Iris pigment epithelial cell (primary cell): ENCODE measurements around the gene SCFD2.
"Not testable (repeated sequence)": the region's sequence is repeated elsewhere in the genome, so short reads cannot be mapped to it uniquely, and the experiment has no call there.

ENCODE experiments used
- DNase-seq: peaks from one replicate; pipeline ENCODE4 v3.0.0-alpha.2; 2011; ENCODE audit warnings: low read depth

Gene SCFD2

DNA sequence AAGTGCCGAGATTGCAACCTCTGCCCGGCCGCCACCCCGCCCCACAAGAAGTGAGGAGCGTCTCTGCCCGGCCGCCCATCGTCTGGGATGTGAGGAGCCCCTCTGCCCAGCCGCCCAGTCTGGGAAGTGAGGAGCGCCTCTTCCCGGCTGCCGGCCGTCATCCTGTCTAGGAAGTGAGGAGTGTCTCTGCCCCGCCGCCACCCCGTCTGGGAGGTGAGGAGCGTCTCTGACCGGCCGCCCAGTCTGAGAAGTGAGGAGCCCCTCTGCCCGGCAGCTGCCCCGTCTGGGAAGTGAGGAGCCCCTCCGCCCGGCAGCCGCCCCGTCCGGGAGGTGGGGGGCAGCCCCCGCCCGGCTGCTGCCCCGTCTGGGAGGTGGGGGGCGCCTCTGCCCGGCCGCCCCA lies 226.6 kb downstream of the SCFD2 start:
- DNase-seq, result not testable (repeated sequence)

GRCh38 chr4:53137468-53137867 lies 228.4 kb downstream of the SCFD2 start:
- no peak for DNase-seq

GRCh38 chr4:53136954-53137353 lies 228.9 kb downstream of the SCFD2 start:
- DNase-seq, result no peak

GRCh38 chr4:53132132-53132891 lies 233.5 kb downstream of the SCFD2 start:
- no peak for DNase-seq

DNA sequence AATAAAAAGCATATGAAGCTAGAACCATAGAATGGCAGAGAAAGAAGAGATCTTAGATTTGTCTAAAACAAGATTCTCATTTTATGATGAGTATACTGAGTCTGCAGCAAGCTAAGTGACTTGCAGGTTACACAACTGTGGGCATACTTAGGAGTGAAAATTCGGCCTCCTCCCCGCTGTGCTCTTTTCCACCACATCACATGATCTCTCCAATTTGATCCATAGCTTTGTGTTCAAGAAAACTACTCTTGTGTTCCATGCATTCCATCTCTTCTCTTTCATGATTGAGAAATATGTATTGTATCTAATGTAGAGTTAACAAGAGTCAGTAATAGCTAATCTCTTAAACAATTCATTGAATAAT lies 234.3 kb downstream of the SCFD2 start:
- DNase-seq, result no peak

GRCh38 chr4:53130896-53131561 lies 234.8 kb downstream of the SCFD2 start:
- no peak for DNase-seq

DNA sequence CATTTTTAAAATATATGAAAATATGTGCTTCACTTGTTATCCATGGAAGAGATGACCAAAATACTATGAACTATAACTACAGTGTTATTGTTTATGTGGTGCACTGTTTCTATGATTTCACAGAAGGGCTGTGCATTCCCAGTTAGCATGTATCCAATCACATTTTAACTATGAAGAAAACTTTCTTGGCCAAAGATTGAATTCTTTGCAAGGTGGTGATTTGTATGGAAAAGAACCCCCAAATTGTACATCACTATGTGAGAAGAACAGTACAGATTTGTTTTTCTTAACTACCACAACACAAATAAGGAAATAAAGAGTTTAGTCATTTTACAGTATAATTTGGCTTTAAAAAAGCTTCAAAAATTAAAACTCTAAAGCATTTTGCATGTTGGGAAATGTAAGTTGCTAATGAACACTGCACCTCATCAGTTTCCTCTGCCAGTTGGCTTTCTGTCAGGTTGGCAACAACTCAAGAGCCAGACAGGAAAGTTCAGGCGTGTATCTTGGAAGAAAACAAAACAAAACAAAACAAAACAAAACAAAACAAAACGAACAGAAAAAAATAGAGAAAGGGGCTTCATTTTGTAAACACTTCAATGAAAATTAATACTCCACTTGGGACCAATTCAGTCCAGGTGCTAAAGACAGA lies 237.0 kb downstream of the SCFD2 start:
- DNase-seq, result no peak

DNA sequence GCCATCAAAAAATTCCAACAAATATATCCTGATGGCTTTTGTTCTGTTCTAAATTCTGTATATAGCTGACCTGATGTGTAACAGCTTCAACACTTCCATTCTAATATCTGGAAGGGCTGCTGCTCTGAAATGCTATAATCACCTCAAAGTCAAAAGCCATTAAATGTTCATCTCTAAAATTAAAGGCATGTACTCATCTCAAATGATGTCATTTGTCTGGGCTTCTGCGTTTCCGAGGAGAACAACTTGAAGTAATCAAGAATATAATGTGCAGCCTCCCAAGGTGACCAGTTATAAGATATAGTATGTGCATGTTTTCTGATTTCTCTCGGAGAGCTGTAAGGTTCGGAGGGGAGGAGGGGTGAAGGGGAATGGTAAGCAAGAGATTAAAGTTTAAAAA lies 237.6 kb downstream of the SCFD2 start:
- no peak for DNase-seq

GRCh38 chr4:53127365-53127764 lies 238.5 kb downstream of the SCFD2 start:
- no peak for DNase-seq

DNA sequence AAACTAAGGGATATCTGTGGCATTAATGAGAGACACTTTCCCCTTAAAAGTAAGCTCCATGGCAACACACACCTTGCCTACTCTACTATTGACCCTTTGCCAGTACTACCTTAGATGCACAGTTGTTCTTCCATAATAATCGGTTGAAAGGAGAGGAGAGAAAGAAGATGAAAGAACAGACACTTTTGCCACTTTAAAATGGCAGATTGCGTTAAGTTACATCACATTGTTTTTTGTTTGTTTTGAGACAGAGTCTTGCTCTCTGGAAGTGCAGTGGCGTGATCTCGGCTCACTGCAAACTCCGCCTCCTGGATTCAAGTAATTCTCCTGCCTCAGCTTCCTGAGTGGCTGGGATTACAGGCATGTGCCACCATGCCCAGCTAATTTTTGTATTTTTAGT lies 239.8 kb downstream of the SCFD2 start:
- DNase-seq, result no peak

- DNase-seq, result no peak
These were observed 242.0 kb downstream of the SCFD2 start for GRCh38 chr4:53123819-53124218.

GRCh38 chr4:53123171-53123570 lies 242.7 kb downstream of the SCFD2 start:
- no peak for DNase-seq

GRCh38 chr4:53122280-53123116 lies 243.4 kb downstream of the SCFD2 start:
- DNase-seq, result no peak

- DNase-seq, result no peak
These were observed 244.5 kb downstream of the SCFD2 start for GRCh38 chr4:53121264-53121865.

DNA sequence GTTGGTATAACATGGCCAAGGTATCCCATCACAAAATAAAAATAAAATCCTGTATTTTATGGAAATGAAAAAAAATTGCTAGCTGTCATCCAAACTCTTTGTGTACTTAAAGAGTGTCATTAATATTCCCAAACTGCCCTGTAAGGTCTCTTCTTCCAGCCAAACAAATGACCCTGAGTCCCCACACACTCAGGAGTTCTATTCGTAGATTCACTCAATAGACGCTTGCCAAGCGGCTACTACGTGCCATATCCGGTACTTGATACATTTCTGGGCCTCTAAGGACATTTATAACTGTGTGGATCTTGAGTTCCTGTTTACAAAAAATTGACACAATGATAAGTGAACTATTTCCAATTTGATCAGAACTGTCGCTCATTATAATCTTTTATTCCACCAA lies 245.1 kb downstream of the SCFD2 start:
- no peak for DNase-seq

DNA sequence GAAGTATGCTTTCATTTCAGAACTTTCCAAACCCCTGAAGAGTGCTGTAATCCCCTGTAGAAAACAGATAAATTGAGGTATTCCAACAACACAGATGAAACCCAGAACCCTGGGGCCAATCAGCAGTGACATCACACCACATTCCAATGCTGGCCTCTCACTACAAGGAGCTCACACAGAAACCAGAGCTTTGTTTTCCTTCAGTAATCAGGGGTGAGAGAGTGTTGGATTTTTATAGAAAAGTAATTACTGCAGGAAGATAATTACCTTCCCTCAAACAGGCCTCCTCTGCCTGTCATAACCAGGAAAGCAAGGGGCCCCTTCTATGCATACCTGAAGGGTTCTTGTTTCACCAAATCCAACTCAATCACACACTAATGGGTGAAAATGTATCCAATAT lies 246.2 kb downstream of the SCFD2 start:
- DNase-seq, result peak; percentile 91

GRCh38 chr4:53118676-53119075 lies 247.2 kb downstream of the SCFD2 start:
- no peak for DNase-seq

- DNase-seq, result peak; percentile 53
These were observed 248.9 kb downstream of the SCFD2 start for GRCh38 chr4:53116954-53117353.

DNA sequence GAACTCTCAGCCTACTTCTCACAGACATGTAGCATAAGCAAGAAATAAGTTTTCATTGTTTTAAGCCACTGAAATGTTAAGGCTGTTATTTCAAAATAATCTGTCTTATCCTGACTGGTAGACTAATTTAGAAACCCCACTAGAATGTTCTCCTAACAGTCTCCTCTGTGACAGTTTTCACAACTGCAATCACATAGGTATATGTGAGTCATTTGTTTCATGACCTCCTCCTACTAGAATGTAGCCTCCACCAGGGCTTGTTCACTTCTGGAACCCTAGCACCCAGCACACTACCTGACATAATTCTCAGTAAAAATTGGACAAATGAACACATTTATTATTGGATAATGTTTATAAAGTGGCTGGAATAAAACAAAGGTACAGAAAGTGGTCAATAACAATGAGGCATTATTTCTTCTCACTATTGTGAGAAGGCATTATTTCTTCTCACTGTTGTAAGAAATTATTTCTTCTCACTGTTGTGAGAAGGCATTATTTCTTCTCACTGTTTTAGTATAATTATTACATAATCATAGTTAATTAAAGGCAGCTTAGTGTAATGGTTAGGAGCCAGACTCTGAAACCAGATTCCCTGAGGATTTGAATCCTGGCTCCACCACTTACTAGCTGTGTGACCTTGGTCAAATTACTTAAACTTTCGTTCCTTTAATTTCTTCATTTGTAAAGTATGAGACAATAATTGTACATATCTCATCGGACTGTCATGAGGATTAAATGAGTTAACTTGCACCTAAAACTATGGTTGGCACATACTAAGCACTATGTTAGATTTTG lies 252.2 kb downstream of the SCFD2 start:
- DNase-seq, result no peak

GRCh38 chr4:53105313-53105712 lies 260.5 kb downstream of the SCFD2 start:
- DNase-seq, result no peak

DNA sequence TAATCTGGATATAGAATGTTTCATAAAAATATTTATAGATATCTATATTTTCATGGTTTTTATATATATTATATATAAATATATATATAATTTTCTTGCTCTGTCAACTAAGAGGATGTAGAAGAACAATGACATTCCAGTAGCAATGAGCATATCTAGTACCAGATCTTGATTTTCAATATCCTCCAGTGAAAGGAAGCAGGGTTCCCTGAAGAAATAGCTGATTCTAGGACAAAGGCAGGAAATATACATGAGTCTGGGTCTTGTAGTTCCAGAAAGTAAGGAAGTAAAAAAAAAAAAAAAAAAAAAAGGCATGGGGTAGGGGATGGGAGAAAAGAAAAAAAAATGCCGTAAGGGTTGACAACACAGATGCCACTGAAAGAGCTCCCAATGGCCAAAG lies 262.4 kb downstream of the SCFD2 start:
- DNase-seq, result no peak
